HG03097 (cell line): ENCODE data around the gene ASB7.
"Not testable (repeated sequence)": the region's sequence is repeated elsewhere in the genome, so short reads cannot be mapped to it uniquely, and the experiment has no call there.

Source experiments
- ATAC-seq: cut with Tn5 transposase; IDR thresholded peaks from one replicate; pipeline ENCODE4 v1.9.1; 2021; ENCODE audit not compliant: unreplicated experiment, low FRiP score

Gene ASB7

DNA sequence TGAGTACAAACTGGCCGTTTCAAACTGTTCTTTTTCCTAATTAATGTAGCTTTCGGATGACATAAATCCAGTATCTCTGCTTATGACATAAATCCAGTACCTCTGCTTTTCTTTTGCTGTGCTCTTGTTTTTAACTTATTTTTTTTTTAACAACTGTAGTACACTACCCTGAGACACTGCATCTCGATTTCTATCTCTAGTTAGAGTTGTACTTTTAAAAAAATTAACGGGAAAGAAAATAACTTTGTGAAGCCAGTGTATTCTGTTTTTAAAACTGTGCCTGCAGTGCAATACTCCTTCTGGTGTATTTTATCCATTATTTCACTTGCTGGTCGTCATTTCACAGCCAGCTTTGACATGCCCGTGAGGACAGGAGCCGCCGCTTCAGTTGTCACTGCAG, 46.6 kb downstream of the ASB7 start:
- ATAC-seq, result no peak

DNA sequence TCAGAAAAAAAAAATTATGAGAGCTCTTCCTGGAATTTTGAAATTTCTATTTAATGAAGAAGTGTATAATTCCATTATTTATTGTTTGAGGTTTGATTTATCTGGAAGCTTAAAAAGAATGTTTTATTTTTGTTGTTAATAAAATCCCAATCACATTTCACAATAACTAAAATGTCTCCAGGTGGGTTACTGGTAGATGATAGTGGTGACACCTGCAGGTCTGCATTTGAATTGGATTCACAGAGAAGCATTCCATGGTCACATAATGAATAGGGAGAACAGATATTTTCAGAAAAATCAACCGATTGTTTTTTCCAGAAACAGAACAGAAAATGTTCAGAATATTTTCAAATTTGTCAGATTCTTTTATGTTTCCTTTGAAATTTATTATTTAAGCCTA, 48.3 kb downstream of the ASB7 start:
- ATAC-seq, result no peak

DNA sequence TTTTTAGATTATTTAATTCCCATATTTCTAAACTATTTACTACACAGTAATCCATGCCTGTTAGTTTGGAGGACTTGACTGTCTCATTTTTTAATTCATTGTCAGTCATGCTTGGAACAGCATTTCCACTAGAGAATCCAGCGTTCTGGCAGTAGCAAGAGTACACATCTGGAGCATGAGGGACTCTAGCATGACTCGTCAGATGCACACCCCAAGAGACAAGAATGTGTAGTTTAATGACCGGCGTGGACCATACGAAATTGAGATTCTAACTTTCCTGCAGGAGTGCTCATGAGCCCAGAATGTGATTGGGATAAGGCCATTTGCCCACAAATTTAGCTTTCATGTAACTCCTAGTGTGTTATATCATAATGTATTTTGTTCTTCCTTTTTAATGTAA, 48.9 kb downstream of the ASB7 start:
- ATAC-seq, result no peak

DNA sequence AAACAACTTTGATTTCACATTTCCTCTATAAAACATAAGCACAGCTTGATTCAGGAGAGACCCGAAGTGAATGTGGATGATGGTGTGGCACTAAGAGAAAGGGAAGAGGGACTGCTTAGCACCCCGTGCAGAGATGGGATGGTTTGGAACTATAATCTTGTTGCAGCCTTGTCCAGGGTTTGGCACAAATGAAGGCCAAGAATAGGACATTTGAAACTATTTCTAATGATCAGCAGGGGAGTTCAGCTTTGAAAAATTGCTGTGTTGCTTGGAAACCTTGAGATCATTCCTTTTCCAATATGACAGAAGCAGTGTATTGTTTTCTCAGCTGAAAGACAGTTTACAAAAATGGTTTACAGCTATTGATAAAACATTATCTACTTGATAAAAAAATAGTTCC, 49.7 kb downstream of the ASB7 start:
- ATAC-seq, result no peak

DNA sequence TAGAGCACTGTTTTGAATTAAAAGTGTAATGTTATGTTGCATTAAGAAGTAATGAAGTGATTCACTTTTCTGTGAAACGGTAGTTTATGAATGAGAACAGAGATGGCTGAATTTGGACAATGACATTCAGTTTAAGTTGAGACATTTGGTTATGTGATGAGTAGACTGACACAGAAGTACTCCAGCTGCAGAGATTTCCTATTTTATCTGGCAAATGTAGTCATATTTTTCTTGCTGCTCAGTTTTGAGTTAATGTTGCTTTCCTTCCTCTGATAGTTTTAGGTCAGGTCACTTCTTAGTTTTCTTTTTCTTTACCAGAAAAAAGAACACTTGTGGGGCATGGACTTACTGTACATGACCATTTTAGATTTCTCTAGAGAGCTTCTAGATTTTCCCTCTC, 51.2 kb downstream of the ASB7 start:
- no peak for ATAC-seq

DNA sequence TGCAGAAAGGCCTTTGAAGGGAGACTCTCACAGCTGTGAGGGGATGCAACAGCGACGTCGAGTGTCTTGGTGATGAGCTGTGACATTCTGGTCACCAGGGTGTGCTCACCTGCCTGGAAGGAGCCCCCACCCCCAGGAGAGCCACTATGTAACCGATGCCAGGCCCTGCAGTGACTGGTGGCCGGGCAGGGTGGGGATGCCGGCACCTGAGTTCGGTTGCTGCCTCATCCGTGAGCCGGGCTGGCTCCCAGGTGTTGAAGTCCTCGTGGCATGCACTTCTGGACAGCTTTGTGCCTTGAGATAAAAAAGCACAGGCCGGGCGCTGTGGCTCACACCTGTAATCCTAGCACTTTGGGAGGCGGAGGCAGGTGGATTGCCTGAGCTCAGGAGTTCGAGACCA, 56.5 kb downstream of the ASB7 start:
- no peak for ATAC-seq

DNA sequence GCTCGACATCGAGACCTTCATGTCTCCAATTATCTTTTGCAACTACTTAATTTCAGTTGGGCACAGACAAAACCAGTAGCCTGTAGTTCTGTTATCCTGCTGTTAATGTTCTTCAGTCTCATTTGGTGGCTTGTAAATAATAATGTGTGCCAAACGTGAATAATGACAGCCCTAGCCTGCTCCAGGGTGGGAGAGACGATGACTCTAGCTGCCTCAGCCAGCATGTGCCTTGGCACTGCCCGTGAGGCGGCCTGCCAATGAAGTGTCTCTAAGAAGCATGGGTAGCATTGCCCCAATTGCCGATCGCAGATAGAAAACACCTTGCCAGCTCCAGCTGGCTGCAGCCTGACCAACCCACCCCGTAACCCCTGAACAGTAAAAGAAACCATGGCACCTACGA, 58.8 kb downstream of the ASB7 start:
- ATAC-seq, result no peak

DNA sequence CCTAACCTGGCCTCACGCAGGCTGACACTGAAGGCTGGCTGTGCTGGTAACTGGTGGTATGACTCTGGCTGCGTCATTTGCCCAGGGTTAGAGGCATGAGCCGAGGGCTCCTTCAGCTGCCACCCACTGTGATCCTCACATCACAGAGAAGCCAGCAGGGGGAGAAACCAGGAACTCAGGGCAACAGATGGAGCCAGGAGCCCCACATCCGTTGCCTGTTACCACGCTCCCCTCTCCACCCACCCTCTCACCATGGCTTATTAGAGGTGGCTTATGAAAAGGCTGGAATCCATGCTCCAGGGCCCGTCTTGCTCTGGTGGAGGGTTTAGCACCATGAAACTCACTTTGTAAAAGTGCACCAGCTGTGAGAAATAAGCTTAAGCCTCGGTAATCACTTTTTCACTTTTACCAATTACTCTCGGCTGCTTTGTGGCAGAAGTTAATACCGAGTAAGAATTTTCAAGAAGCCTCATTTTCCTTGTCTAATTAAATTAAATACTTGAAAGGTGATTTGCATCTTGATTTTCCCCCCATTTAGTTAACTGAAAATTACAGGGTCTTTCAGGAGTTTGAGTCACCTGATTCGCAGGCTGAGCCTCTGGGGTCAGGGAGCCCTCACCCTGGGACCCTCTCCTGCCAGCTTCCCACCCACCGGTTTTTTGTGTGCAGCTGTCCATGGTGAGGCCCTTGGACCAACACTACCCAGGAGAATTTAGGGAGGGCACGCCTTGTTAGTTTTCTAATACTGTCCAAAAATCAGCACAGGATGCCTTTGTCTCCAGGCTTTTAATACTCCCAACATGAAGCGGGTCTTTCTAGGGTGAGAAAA, 60.9 kb downstream of the ASB7 start:
- no peak for ATAC-seq

DNA sequence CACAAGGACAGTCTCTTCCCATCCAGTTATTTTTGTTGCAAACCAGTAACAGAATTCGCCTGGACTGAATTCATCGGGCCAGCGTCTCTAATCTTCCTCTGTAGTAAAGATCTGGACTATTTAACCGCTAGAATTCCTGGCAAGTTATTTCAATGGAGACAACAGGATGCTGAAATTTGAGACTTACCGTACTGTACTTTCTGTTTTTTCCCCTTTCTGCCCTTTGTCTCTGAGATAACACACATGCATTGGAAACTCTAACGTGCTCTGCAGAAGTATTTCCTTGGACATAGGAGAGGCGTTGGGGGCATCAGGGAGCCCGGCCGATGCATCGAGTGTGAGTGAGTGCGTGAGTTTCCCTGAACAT, 61.5 kb downstream of the ASB7 start:
- ATAC-seq, result no peak

DNA sequence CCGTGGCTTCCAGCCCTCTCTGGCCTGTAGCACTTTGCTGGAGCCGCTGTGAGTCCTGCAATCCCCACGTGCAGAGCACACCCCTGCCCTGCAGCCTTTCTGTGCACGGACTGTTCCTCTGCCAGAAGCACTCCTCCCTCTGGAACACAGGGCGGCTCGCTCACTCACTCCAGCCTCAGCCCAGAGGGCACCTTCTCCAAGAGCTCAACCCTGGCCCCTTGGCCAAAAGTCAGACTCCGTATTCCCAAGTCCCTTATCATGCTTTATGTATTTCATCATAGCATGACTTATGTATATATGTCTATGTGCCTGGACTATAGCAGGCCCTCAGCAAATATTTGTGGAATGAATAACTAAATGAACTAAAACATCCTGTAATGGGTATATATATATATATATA, 63.2 kb downstream of the ASB7 start:
- no peak for ATAC-seq

DNA sequence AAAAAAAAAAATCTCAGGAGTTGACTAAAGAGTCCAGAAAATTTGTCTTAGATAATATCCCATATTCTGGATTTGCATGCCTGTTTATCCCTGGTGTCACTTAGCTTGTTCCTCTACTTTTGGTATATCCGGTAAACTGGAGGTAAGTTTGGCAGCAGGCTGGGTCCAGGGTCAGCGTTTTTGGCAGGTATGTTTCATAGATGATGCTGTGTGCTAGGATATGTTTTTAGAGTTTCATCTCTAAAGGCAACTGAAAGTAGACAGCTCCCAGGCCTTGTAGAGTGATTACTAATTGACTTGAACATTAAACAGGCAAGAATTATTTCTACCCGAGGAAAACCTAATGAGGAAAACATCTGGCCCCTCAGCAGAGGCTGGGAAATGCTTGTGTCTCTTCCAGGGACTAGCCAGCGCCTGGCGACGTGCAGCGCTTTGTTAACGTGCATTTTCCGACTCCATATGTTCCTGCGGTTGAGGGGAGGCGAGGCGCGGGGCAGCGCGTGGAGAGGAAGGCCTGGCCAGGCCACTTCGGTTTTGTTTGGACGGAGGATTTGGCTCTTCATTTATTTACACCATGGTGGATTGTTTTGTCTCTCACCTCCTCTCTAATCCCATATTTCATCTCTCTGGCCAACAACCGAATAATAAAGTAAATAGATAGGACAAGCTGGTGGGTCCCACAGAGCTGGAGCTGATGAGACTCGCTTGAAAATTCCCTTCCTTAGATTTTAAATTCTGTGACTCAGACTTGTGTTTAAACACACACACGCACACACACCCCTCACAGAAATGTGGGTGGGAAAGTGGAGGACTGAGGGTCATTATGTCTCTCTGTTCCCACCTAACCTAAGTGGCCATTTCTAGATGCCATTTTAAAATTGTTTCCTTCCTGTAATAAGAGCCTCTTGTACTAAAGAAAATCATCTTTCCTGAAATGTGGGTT, 65.3 kb downstream of the ASB7 start:
- no peak for ATAC-seq

DNA sequence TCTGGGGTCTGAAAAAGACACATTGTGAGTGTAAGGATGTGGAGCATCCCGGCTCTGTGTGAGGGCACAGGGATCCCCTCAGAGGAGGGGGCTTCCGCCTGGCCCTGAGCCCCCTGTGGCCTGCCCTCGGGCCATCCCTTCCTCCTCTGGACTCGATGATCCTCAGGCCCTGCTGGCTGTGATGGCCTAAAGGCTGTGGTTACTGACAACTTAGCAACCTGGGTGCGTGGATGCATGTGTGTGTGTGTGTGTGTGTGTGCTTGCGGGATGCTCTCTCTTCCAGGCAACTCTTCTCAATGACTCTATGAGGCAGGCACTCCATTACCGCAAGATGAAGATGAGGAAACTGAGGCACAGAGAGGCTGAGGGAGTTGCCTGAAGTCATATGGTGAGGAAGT, 66.0 kb downstream of the ASB7 start:
- no peak for ATAC-seq

DNA sequence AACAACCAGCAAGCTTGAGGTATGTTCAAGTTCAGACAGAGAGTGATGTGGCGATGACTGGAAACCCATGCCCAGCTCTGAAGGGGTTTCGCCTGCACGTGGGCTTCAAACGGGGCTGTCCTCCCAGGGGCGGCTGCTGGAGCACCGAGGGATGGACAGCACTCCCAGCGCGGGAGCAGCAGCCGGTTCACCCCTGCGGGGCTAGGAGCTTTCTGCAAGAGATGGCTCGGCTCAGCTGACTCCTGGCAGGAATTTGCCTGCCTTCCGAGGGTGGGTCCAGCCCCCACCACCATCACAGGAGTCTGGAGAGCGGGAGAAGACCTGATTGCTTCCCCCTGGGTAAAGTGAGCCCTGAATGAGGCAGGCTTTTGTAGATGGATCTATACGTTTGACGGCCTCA, 66.9 kb downstream of the ASB7 start:
- ATAC-seq, result no peak

DNA sequence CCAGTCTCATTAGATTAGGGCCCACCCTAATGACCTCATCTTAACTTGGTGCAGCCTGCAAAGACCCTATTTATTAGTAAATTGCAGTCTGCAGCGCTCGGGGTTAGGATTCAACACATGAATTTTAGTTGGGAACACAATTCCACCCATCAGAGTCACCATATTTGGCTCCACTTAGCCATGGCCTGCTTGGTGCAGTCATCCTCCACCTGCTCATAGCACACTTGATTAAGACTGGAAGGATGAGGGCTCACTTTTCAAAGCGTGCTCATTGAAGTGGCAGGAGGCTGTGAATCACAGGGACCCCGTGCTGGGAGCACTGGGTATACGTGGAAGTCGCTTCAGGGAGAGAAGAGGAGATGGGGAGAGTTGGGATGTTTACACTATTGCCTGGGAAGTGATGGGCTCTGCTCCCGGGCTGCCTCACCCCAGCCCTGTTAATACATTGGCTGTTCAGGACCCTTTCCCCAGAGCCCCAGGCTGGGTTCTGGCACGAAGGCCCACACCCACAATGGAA, 68.2 kb downstream of the ASB7 start:
- ATAC-seq, result no peak

DNA sequence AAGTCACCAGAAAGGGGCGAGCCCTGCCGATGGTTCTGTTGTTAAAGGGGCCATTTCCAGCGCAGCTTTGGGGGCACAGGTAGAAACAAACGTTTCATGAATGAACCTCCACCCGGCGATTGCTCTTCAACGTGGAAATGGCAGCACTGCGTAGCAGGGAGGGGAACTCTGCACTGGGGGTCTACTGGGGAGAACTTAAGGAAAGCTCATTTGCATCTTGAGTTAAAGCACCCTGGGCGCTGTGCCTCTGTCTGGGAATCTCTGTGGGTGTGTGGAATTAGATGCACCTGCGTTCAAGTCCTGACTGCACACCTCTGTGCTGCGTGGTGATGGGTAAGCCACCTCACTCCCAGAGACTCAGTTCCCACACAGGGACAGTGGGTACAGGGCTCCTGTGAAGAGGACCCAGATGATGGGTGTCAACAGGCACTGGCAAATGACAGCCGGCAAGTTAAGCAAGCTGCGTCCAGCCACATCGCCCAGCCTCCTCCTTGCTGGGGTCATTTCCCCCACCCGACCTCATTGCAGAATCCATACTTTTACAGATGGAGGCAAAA, 68.8 kb downstream of the ASB7 start:
- ATAC-seq, result no peak

DNA sequence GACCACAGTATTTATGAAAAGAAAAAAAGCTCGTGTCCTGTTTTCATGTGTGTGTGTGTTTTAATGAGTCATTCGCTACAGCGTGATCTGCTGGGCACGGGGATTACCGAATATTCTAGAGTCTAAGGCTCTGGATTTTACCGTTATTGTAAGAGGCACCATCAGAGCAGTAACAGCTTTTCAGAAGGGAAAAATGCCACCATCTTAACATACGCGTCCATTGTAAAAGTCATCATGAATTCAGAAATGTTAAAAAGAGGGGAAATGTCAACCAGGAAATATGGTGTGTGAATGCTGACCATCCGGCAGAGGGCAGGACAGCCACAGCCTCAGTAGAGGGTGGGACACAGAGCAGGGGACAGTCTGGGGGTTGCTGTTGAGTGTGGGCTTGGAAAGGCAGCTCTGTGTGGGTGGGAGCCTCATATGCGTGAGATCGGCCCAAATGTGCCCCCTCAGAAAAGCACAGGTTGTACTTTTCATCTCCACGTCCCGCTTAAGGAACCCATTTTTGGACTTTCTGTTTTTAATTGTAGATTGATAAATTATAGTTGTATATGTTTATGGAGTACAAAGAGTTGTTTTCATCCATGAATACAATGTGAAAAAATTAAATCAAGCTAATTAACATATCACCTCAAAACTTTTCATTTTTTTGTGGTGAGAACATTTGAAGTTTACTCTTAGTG, 69.6 kb downstream of the ASB7 start:
- no peak for ATAC-seq

DNA sequence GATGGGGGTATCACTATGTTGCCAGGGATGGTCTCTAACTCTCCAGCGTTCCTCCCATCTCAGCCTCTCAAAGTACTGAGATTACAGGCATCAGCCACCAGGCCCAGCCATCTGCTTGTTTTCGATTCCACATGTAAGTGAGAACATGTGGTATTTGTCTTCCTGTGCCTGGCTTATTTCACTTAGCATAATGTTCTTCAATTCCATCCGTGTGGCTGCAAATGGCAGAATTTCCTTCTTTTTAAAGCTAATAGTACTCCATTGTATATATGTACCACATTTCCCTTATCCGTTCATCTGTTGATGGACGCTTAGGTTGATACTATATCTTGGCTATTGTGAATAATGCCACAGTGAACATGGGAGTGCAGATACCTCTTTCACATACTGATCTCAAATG, 70.6 kb downstream of the ASB7 start:
- ATAC-seq, result no peak

DNA sequence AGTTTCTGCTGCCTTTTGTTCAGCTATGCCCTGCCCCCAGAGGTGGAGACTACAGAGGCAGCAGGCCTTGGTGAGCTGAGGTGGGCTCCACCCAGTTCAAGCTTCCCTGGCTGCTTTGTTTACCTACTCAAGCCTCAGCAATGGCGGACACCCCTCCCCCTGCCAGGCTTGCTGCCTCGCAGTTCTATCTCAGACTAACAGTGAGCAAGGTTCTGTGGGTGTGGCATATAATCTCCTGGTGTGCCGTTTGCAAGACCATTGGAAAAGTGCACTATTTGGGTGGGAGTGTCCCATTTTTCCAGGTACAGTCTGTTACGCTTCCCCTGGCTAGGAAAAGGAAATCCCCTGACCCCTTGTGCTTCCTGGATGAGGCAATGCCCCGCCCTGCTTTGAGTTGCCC, 76.8 kb downstream of the ASB7 start:
- ATAC-seq, result not testable (repeated sequence)

DNA sequence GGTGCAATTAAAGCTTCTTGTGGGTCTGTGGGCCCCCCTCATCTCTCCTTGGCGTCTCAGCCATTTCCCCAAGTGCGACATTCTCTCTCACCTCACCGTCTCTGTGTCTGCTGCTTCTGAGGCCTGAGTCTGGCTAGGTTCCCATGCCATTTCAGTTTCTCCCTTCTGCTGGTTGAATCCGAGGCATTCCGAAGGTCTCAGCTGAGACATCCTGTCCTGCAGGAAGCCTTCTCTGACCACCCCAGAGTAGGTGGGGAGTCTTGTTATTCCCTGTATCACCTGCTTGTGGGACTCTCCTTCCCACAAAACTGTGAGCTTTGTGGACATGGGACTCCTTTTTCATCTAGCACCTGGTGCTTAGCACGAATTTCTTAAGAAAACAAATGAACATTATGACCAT, 78.3 kb downstream of the ASB7 start:
- ATAC-seq, result no peak

DNA sequence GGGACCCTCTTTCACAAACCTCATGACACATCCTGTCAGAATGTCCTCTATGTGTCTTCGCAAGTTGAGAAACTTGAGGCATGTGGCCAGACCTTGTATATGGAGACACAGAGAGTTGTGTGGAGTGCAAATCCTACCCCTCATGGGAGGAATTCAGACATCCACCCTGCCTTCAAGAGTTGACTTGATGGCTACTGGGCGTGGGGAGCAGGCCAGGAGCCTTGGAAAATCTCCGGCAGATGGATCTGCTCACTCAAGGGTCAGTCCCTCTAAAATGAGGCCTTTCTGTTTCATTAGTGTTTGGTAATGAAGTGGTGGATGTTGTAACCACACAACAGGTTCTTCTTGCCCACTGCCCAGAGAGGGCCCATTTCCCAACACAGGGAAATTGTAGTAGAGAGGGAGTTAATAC, 79.0 kb downstream of the ASB7 start:
- ATAC-seq, result no peak

DNA sequence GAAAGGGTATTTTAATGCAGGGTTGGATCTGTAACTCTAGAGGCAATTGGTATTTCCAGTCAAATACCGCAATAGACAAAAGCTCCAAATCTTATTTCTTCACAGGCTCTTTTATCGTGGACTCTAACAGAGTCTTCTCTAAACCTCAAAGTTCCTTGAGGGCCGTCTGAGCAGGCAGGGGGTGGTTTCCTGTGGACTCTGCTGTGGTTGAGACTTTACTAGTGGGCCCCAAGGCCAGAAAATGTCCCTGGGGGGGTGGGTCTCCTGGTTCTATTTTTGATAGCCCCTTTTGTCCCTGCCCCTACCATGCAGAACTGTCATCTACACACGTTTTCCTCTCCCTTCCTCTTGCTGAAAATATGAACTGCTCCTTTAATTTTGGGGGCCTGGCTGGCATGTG, 80.1 kb downstream of the ASB7 start:
- no peak for ATAC-seq
